HFF-Myc (cell line): ENCODE results near the gene TAF1L.

Experiments used
- DNase-seq: peaks from one replicate; pipeline ENCODE4 v3.0.0-alpha.2; 2011; ENCODE audit warnings: low read depth; ENCODE audit errors: extremely low read depth
- H3K4me3 ChIP-seq: replicated peaks from 2 replicates; pipeline ENCODE4 v1.5.1; 2011; ENCODE audit warnings: low read depth, mild to moderate bottlenecking, control low read depth, low read length
- TF ChIP-seq, protein P1 (sequence below): IDR thresholded peaks from 2 replicates; pipeline ENCODE4 v1.5.1; 2012; ENCODE audit warnings: mild to moderate bottlenecking, low read depth, low read length, control low read depth; ENCODE audit errors: missing control alignments

Gene TAF1L

DNA sequence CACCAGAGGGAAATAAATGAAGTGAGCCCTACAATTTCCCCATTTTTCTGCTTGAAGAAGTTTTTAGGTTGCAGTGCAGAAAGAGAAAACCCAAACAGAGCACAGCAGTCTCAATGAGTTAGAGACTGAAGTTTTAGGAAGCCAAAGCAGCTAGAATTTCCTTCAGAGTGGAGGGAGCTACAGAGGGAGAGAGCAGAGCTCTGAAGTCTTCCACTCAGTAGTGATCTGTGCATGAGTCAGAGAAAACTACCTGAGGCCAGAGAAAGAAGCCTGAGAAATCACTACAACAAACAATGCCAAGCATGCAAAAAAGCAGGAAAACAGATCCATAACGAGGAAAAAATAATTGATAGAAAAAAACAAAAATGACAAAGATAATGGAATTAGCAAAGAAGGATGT, 44.6 kb downstream of the TAF1L start:
- no peak for DNase-seq
- TF ChIP-seq, protein P1, sequence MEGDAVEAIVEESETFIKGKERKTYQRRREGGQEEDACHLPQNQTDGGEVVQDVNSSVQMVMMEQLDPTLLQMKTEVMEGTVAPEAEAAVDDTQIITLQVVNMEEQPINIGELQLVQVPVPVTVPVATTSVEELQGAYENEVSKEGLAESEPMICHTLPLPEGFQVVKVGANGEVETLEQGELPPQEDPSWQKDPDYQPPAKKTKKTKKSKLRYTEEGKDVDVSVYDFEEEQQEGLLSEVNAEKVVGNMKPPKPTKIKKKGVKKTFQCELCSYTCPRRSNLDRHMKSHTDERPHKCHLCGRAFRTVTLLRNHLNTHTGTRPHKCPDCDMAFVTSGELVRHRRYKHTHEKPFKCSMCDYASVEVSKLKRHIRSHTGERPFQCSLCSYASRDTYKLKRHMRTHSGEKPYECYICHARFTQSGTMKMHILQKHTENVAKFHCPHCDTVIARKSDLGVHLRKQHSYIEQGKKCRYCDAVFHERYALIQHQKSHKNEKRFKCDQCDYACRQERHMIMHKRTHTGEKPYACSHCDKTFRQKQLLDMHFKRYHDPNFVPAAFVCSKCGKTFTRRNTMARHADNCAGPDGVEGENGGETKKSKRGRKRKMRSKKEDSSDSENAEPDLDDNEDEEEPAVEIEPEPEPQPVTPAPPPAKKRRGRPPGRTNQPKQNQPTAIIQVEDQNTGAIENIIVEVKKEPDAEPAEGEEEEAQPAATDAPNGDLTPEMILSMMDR, result no peak
- no peak overlapping the region for H3K4me3 ChIP-seq

DNA sequence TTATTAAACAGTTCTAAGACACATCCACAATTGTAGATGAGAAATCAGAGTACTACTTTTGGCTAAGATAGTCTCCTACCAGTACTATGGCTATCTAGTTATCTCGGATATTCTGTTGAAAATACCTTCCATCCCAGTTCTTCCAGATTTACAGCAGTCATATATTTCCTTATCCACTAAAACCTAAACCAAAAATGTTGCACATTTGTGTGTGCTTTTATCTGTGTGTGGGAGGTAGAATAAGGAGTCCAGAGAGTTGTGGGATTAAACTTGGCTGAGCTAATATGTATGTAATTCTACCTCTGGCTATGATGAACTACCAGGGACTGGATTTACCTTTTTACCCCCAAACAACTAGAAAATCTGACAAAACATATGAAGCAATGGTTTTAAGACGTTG, 45.0 kb downstream of the TAF1L start:
- DNase-seq, result no peak
- H3K4me3 ChIP-seq, result no peak overlapping the region
- TF ChIP-seq, protein P1, result no peak

DNA sequence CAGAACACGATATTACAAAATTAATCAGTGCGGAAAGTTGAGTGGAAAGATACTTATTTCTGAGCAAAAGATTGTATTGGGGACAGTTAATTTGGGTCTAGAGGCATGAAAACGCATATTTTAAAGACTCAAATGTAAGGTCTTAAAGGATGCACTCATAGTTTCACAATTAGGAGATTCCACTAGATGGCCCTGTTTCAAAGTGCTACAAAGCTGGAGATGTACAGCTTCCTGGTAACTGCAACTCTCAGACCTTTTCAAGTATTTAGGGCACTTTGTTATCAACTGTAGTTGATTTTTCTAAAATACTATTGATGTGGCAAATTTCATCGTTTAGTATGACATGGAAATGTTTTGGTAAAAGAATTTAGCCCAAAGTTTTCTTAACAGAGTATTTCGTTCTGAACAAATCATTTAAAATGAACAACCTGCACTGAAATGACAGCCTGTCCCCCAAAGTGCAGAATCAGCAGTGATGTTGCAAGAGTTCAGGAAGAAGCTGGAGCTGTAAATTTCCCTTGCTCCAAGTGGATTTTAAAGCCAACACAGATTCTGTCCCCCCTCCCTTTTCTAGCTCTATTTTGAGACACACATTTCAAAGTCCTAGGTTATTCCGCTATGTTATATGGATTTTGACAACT, 46.3 kb downstream of the TAF1L start:
- TF ChIP-seq, protein P1, result peak; percentile 40
- no peak overlapping the region for H3K4me3 ChIP-seq
- peak; percentile 9 for DNase-seq

DNA sequence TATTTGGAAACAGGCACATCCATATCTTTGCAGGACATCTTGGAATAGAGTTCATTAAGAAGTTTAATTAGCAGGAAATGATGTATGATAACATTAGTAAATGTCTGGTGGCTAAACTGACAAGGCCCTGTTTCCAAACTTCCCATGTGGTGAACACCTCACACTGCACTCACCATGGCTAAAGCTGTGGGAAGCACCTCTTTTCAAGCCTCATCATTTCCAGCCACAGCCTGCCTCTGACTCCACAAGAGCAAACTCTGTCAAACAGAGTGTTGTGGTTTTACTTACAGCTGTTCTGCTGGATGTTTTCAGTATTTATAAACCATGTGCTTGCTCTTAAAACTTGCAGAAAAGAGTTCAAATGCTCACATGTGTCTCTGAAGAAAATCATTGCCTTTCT, 47.6 kb downstream of the TAF1L start:
- no peak overlapping the region for H3K4me3 ChIP-seq
- TF ChIP-seq, protein P1, result no peak
- DNase-seq, result no peak

DNA sequence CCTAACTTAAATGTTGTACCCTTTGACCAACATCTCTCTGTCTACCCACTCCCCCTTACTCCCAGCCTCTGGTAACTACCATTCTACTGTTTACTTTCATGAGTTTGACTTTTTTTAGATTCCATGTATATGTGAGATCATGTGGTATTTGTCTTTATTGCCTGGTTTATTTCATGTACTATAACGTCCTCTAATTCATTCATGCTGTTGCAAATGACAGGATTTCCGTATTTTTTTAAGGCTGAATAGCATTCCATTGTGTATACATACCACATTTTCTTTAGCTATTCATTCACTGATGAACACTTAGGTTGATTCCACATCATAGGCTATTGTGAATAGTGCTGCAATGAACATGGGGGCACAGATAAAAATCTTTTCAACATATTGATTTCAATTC, 50.7 kb downstream of the TAF1L start:
- no peak overlapping the region for H3K4me3 ChIP-seq
- TF ChIP-seq, protein P1, result no peak
- no peak for DNase-seq

DNA sequence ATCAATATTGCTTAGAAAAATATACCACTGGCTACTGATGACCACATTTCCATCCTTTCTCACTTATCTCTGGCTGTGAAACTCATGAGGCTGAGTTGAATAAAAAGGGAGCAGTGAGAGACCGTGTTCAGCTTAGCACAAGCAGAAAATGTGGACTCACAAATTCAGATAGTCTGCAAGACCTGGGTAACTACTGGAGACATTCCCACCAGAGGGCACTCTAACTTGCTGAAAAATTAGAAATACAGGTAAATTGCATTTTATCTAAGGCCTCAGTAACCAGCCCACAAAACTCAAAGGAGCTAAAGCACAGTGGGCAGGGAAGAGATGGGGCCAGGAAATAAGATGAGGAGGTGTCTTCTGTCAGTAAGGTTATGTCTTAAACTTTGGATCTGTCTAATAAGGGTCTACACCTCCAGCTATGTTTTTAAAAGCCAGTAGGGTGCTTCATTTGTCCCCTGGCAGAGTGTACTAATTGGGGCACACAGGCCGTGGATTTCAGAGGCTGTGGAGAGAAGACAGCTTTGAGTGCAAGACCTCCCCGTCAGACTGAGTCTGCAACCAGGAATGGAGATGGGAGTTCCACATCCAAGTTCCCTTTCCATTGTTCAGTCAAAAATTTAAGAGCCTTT, 53.8 kb downstream of the TAF1L start:
- no peak overlapping the region for H3K4me3 ChIP-seq
- peak; percentile 11 for DNase-seq
- TF ChIP-seq, protein P1, result peak; percentile 59
